SU-DHL-6 (cell line): ENCODE data around the gene GLYR1.

Source experiments
- H2AFZ ChIP-seq: fragments of 200-600 bp; sonication (generic); 2 replicates; pipeline ENCODE4 v1.6.1; 2014; ENCODE audit warnings: low read depth, mild to moderate bottlenecking, moderate library complexity, mixed read lengths, antibody characterized with exemption, low read length; ENCODE audit not compliant: severe bottlenecking
- H3F3A ChIP-seq: fragments of 200-600 bp; shearing (Covaris generic); 2 replicates; pipeline ENCODE4 v1.6.0; 2016; ENCODE audit warnings: antibody characterized with exemption, mild to moderate bottlenecking; ENCODE audit not compliant: insufficient read depth
- H3K27ac ChIP-seq: fragments of 200-600 bp; sonication (generic); 2 replicates; pipeline ENCODE4 v1.5.1; 2016; ENCODE audit warnings: low read depth, mild to moderate bottlenecking, low read length, moderate library complexity, mixed read lengths
- H3K27me3 ChIP-seq: fragments of 200-600 bp; sonication (generic), shearing (Covaris generic); 2 replicates; pipeline ENCODE4 v1.6.0; 2014; ENCODE audit warnings: mild to moderate bottlenecking, low read length
- H3K36me3 ChIP-seq: fragments of 200-600 bp; sonication (generic); 2 replicates; pipeline ENCODE4 v1.6.1; 2014; ENCODE audit warnings: mild to moderate bottlenecking, low read length, mixed read lengths
- H3K4me2 ChIP-seq: fragments of 300-600, 200-600 bp; shearing (Covaris generic), sonication (generic); 2 replicates; pipeline ENCODE4 v1.6.0; 2014; ENCODE audit warnings: low read length, low read depth, mild to moderate bottlenecking; ENCODE audit not compliant: poor library complexity, severe bottlenecking
- H3K4me3 ChIP-seq: fragments of 200-600 bp; sonication (generic); 2 replicates; pipeline ENCODE4 v1.5.1; 2014; ENCODE audit warnings: antibody characterized with exemption, low read length, mild to moderate bottlenecking, mixed read lengths; ENCODE audit not compliant: insufficient read depth, poor library complexity, severe bottlenecking
- H3K79me2 ChIP-seq: fragments of 200-600 bp; sonication (generic); 2 replicates; pipeline ENCODE4 v1.6.1; 2014; ENCODE audit warnings: mild to moderate bottlenecking, low read length, moderate library complexity; ENCODE audit not compliant: insufficient read depth
- H3K9ac ChIP-seq: fragments of 200-600 bp; sonication (generic); 2 replicates; pipeline ENCODE4 v1.7.0; 2014; ENCODE audit warnings: mild to moderate bottlenecking, low read length
- H3K9me2 ChIP-seq: fragments of 200-600 bp; sonication (generic); replicated peaks from 2 replicates; pipeline ENCODE4 v1.6.1; 2014; ENCODE audit warnings: low read length; ENCODE audit not compliant: insufficient read depth
- H3K9me3 ChIP-seq: fragments of 200-600 bp; sonication (generic); 2 replicates; pipeline ENCODE4 v1.6.1; 2014; ENCODE audit warnings: low read length, mixed read lengths; ENCODE audit not compliant: insufficient read depth
- H4K20me1 ChIP-seq: fragments of 200-600 bp; sonication (generic); 2 replicates; pipeline ENCODE4 v1.6.1; 2014; ENCODE audit warnings: low read depth, mild to moderate bottlenecking, antibody characterized with exemption, low read length, moderate library complexity, mixed read lengths
- CTCF ChIP-seq: fragments of 200-600 bp; sonication (generic); IDR thresholded peaks from one replicate; pipeline ENCODE4 v1.5.1; 2017; ENCODE audit warnings: antibody characterized with exemption, mild to moderate bottlenecking, low read length, moderate library complexity; ENCODE audit not compliant: insufficient read depth, poor library complexity, severe bottlenecking
- EZH2phosphoT487 ChIP-seq: fragments of 200-600 bp; sonication (generic), shearing (Covaris generic); conservative IDR thresholded peaks from 2 replicates; pipeline ENCODE4 v1.6.1; 2018; ENCODE audit warnings: mild to moderate bottlenecking, antibody characterized with exemption, low read length, moderate library complexity, mixed read lengths

The GLYR1 gene

GRCh38 chr16:4833584-4833983 lies 13.5 kb downstream of the GLYR1 start:
- Histone ChIP-seq H3K27me3 (no peaks in the 10 kb centered on the region), H3K9ac (no peak overlapping the region), H3F3A (no peaks in the 10 kb centered on the region), H3K36me3 (peaks cover 15% of the 10 kb centered on the region; the same call in 1 of the 2 replicates), H3K9me2 (no peaks in the 10 kb centered on the region), H4K20me1 (no peaks in the 10 kb centered on the region; the same call in 1 of the 2 replicates), H3K79me2 (0 out of 2 replicates have a peak, but pooled peaks cover 19% of the 10 kb centered on the region), H3K4me3 (no peak overlapping the region), H3K4me2 (no peak overlapping the region), H3K27ac (no peak overlapping the region), H3K9me3 (no peaks in the 10 kb centered on the region), H2AFZ (no peak overlapping the region)
- TF ChIP-seq CTCF (no peak), EZH2phosphoT487 (no peak)

- H2AFZ ChIP-seq, result no peak overlapping the region
- H3K27me3 ChIP-seq, result no peaks in the 10 kb centered on the region
- peaks cover 15% of the 10 kb centered on the region; the same call in 1 of the 2 replicates for H3K36me3 ChIP-seq
- H3K4me3 ChIP-seq, result no peak overlapping the region
- no peak overlapping the region for H3K27ac ChIP-seq
- H3K4me2 ChIP-seq, result no peak overlapping the region
- H3K9ac ChIP-seq, result no peak overlapping the region
- H4K20me1 ChIP-seq, result no peaks in the 10 kb centered on the region; the same call in 1 of the 2 replicates
- no peaks in the 10 kb centered on the region for H3K9me2 ChIP-seq
- no peaks in the 10 kb centered on the region for H3K9me3 ChIP-seq
- TF ChIP-seq EZH2phosphoT487 (no peak), CTCF (no peak)
- H3F3A ChIP-seq, result no peaks in the 10 kb centered on the region
- H3K79me2 ChIP-seq, result 0 out of 2 replicates have a peak, but pooled peaks cover 19% of the 10 kb centered on the region
These were observed 14.3 kb downstream of the GLYR1 start for GRCh38 chr16:4832698-4833343.

GRCh38 chr16:4831616-4832015 lies 15.5 kb downstream of the GLYR1 start:
- Histone ChIP-seq H2AFZ (no peak overlapping the region), H3K27ac (no peak overlapping the region), H3K9ac (no peak overlapping the region), H3K79me2 (0 out of 2 replicates have a peak, but pooled peaks cover 19% of the 10 kb centered on the region), H3K36me3 (peaks cover 18% of the 10 kb centered on the region; the same call in 1 of the 2 replicates), H3K27me3 (no peaks in the 10 kb centered on the region), H3K9me3 (no peaks in the 10 kb centered on the region), H3F3A (no peaks in the 10 kb centered on the region), H3K4me3 (no peak overlapping the region), H3K9me2 (no peaks in the 10 kb centered on the region), H3K4me2 (no peak overlapping the region), H4K20me1 (no peaks in the 10 kb centered on the region; the same call in 1 of the 2 replicates)
- TF ChIP-seq CTCF (no peak), EZH2phosphoT487 (no peak)
